Prostate gland (tissue), 2 donors: ENCODE measurements around the gene FCHSD2.

Experiments used
- POLR2AphosphoS5 ChIP-seq: sonication (generic); formaldehyde crosslinking; IDR thresholded peaks from one replicate; pipeline ENCODE4 v1.6.1; 2017; ENCODE audit warnings: antibody characterized with exemption
- TF ChIP-seq, protein P1 (sequence below), 4 experiments: fragments of 200-600 bp in 2 of 4; fragments of 450-650 bp in 2 of 4; sonication (generic) in 2 of 4; IDR thresholded peaks; 1 replicate in 3 of 4; 2 replicates in 1 of 4; pipeline ENCODE4 v1.5.1; 2016 to 2019; ENCODE audit warnings: antibody characterized with exemption in 4 of 4, mild to moderate bottlenecking in 2 of 4, moderate library complexity in 2 of 4

DNA sequence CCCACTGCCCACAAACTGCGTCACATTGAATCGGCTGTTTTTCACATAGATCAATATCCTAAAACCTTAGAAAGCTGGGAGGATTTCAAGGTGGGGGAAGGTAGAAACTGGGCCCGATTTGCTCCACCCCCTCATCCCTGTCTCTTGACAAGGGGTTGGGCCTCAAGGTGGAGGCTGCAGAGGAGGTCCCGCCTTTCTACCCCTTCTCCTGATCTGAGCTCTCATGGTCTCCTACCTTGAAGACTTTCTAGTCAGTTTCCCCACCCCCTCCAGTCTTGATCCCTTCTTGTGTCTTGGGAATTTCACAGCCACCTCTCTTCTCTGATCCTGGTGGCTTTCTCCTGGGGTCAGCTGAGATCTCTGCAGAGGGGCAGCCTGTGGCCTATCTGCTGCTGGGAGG lies 343.8 kb downstream of the FCHSD2 start:
- TF ChIP-seq, protein P1, sequence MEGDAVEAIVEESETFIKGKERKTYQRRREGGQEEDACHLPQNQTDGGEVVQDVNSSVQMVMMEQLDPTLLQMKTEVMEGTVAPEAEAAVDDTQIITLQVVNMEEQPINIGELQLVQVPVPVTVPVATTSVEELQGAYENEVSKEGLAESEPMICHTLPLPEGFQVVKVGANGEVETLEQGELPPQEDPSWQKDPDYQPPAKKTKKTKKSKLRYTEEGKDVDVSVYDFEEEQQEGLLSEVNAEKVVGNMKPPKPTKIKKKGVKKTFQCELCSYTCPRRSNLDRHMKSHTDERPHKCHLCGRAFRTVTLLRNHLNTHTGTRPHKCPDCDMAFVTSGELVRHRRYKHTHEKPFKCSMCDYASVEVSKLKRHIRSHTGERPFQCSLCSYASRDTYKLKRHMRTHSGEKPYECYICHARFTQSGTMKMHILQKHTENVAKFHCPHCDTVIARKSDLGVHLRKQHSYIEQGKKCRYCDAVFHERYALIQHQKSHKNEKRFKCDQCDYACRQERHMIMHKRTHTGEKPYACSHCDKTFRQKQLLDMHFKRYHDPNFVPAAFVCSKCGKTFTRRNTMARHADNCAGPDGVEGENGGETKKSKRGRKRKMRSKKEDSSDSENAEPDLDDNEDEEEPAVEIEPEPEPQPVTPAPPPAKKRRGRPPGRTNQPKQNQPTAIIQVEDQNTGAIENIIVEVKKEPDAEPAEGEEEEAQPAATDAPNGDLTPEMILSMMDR (IDR thresholded peaks at IDR 0.05) = no peak
- TF ChIP-seq POLR2AphosphoS5 = no peak
